Mucosa of stomach (tissue), 1 donor: ENCODE data around the gene KANSL1L.

Experiments used
- H3K27me3 ChIP-seq: one replicate; pipeline ENCODE4 v1.7.0; 2013; ENCODE audit warnings: mild to moderate bottlenecking, low read length; ENCODE audit not compliant: control insufficient read depth, insufficient read depth
- H3K36me3 ChIP-seq: one replicate; pipeline ENCODE4 v1.7.0; 2013; ENCODE audit warnings: low read length; ENCODE audit not compliant: control insufficient read depth, insufficient read depth
- H3K4me1 ChIP-seq: one replicate; pipeline ENCODE4 v1.7.0; 2013; ENCODE audit warnings: mild to moderate bottlenecking, low read length; ENCODE audit not compliant: control insufficient read depth, insufficient read depth
- H3K4me3 ChIP-seq: one replicate; pipeline ENCODE4 v1.7.0; 2013; ENCODE audit warnings: low read length
- H3K9ac ChIP-seq: one replicate; pipeline ENCODE4 v1.7.0; 2013; ENCODE audit warnings: mild to moderate bottlenecking, low read length, moderate library complexity
- H3K9me3 ChIP-seq: one replicate; pipeline ENCODE4 v1.7.0; 2013; ENCODE audit warnings: mild to moderate bottlenecking, low read length, moderate library complexity; ENCODE audit not compliant: control insufficient read depth
- donor health status: Pancreatic carcinoma.

KANSL1L gene

GRCh38 chr2:210171309-210172218 lies at the start of gene KANSL1L:
KANSL1L (minus strand) TSS chr2:210171409; CDS start chr2:210154582, 16,827 bp downstream.
- peaks cover 17% of the 10 kb centered on the region for H3K4me1 ChIP-seq
- H3K9ac ChIP-seq = peak within 1 kb of the TSS; percentile 98
- H3K4me3 ChIP-seq = peak within 1 kb of the TSS; percentile 92
- H3K36me3 ChIP-seq = no peaks in the 10 kb centered on the region
- no peaks in the 10 kb centered on the region for H3K27me3 ChIP-seq
- no peaks in the 10 kb centered on the region for H3K9me3 ChIP-seq

GRCh38 chr2:210215120-210215519 lies 43.9 kb upstream of the KANSL1L start:
- Histone ChIP-seq H3K4me3 (no peak overlapping the region), H3K27me3 (no peaks in the 10 kb centered on the region), H3K9me3 (no peaks in the 10 kb centered on the region)

GRCh38 chr2:210210185-210210584 lies 39.0 kb upstream of the KANSL1L start:
- Histone ChIP-seq H3K4me1 (no peaks in the 10 kb centered on the region), H3K4me3 (no peak overlapping the region), H3K9ac (no peak overlapping the region), H3K9me3 (no peaks in the 10 kb centered on the region), H3K27me3 (no peaks in the 10 kb centered on the region), H3K36me3 (no peaks in the 10 kb centered on the region)

More at GRCh38 chr2:210215120-210215519, 43.9 kb upstream of the KANSL1L start:
- H3K9ac ChIP-seq = no peak overlapping the region
- H3K4me1 ChIP-seq = no peaks in the 10 kb centered on the region
- H3K36me3 ChIP-seq = no peaks in the 10 kb centered on the region

- H3K4me3 ChIP-seq = no peak overlapping the region
- H3K9me3 ChIP-seq = no peaks in the 10 kb centered on the region
- no peaks in the 10 kb centered on the region for H3K36me3 ChIP-seq
- no peaks in the 10 kb centered on the region for H3K27me3 ChIP-seq
- no peaks in the 10 kb centered on the region for H3K4me1 ChIP-seq
- H3K9ac ChIP-seq = no peak overlapping the region
Observed at GRCh38 chr2:210207929-210208328, 36.7 kb upstream of the KANSL1L start.

GRCh38 chr2:210203558-210203957 lies 32.3 kb upstream of the KANSL1L start:
- H3K36me3 ChIP-seq = no peaks in the 10 kb centered on the region
- no peaks in the 10 kb centered on the region for H3K9me3 ChIP-seq
- no peak overlapping the region for H3K4me3 ChIP-seq
- H3K9ac ChIP-seq = no peak overlapping the region
- H3K27me3 ChIP-seq = no peaks in the 10 kb centered on the region
- no peaks in the 10 kb centered on the region for H3K4me1 ChIP-seq

- Histone ChIP-seq H3K4me3 (no peak overlapping the region), H3K9me3 (no peaks in the 10 kb centered on the region), H3K27me3 (no peaks in the 10 kb centered on the region), H3K36me3 (no peaks in the 10 kb centered on the region), H3K9ac (no peak overlapping the region), H3K4me1 (no peaks in the 10 kb centered on the region)
Observed at GRCh38 chr2:210203147-210203546, 31.9 kb upstream of the KANSL1L start.

- Histone ChIP-seq H3K4me1 (no peaks in the 10 kb centered on the region), H3K27me3 (no peaks in the 10 kb centered on the region), H3K9me3 (no peaks in the 10 kb centered on the region), H3K9ac (no peak overlapping the region), H3K36me3 (no peaks in the 10 kb centered on the region), H3K4me3 (no peak overlapping the region)
Observed at GRCh38 chr2:210199854-210200253, 28.6 kb upstream of the KANSL1L start.

GRCh38 chr2:210199186-210199765 lies 28.1 kb upstream of the KANSL1L start:
- Histone ChIP-seq H3K9me3 (no peaks in the 10 kb centered on the region), H3K27me3 (no peaks in the 10 kb centered on the region), H3K4me3 (no peak overlapping the region), H3K36me3 (no peaks in the 10 kb centered on the region), H3K4me1 (no peaks in the 10 kb centered on the region), H3K9ac (no peak overlapping the region)

- no peak overlapping the region for H3K4me3 ChIP-seq
- no peaks in the 10 kb centered on the region for H3K36me3 ChIP-seq
- no peaks in the 10 kb centered on the region for H3K27me3 ChIP-seq
- no peaks in the 10 kb centered on the region for H3K4me1 ChIP-seq
- H3K9ac ChIP-seq = no peak overlapping the region
- no peaks in the 10 kb centered on the region for H3K9me3 ChIP-seq
Observed at GRCh38 chr2:210198326-210198725, 27.1 kb upstream of the KANSL1L start.

GRCh38 chr2:210197720-210198119 lies 26.5 kb upstream of the KANSL1L start:
- no peak overlapping the region for H3K4me3 ChIP-seq
- no peaks in the 10 kb centered on the region for H3K27me3 ChIP-seq
- no peak overlapping the region for H3K9ac ChIP-seq
- H3K4me1 ChIP-seq = no peaks in the 10 kb centered on the region
- no peaks in the 10 kb centered on the region for H3K36me3 ChIP-seq
- no peaks in the 10 kb centered on the region for H3K9me3 ChIP-seq

- H3K4me3 ChIP-seq = peak overlapping the region; percentile 2
- no peaks in the 10 kb centered on the region for H3K27me3 ChIP-seq
- H3K9me3 ChIP-seq = no peaks in the 10 kb centered on the region
- peak overlapping the region; percentile 61 for H3K9ac ChIP-seq
- H3K4me1 ChIP-seq = no peaks in the 10 kb centered on the region
- no peaks in the 10 kb centered on the region for H3K36me3 ChIP-seq
Observed at GRCh38 chr2:210195101-210195852, 24.1 kb upstream of the KANSL1L start.

- no peaks in the 10 kb centered on the region for H3K27me3 ChIP-seq
- H3K9me3 ChIP-seq = no peaks in the 10 kb centered on the region
- no peak overlapping the region for H3K9ac ChIP-seq
- H3K4me3 ChIP-seq = no peak overlapping the region
- no peaks in the 10 kb centered on the region for H3K36me3 ChIP-seq
- H3K4me1 ChIP-seq = peaks cover 5% of the 10 kb centered on the region
Observed at GRCh38 chr2:210190345-210190744, 19.1 kb upstream of the KANSL1L start.
